Neural progenitor cell (in vitro differentiated cells): ENCODE data around the gene SLC39A12. TPM values are rescaled to one million over a fixed set of nuclear protein-coding genes. Genes with fewer than 3 reads are reported as not detected.
"Not testable (repeated sequence)": the region's sequence is repeated elsewhere in the genome, so short reads cannot be mapped to it uniquely, and the experiment has no call there.

Experiments
- DNase-seq: peaks from one replicate; pipeline ENCODE4 v3.0.0-alpha.2; 2016; ENCODE audit warnings: low spot score
- H2AFZ ChIP-seq: fragments of 200-600 bp; sonication (generic); replicated peaks from 2 replicates; pipeline ENCODE4 v1.6.1; 2016; ENCODE audit warnings: antibody characterized with exemption
- H3F3A ChIP-seq: fragments of 200-600 bp; sonication (generic); 2 replicates; pipeline ENCODE4 v1.6.1; 2016; ENCODE audit warnings: antibody characterized with exemption, low read depth
- H3K27ac ChIP-seq: fragments of 200-600 bp; sonication (generic); 2 replicates; pipeline ENCODE4 v1.5.1; 2016; ENCODE audit warnings: mild to moderate bottlenecking
- H3K27me3 ChIP-seq: fragments of 200-600 bp; sonication (generic); 2 replicates; pipeline ENCODE4 v1.6.1; 2016; ENCODE audit warnings: mild to moderate bottlenecking, moderate library complexity
- H3K36me3 ChIP-seq: fragments of 200-600 bp; sonication (generic); 2 replicates; pipeline ENCODE4 v1.5.1; 2016
- H3K4me1 ChIP-seq: fragments of 200-600 bp; sonication (generic); 2 replicates; pipeline ENCODE4 v1.6.1; 2016; ENCODE audit warnings: mixed run types
- H3K4me2 ChIP-seq: fragments of 200-600 bp; sonication (generic); 2 replicates; pipeline ENCODE4 v1.6.1; 2016
- H3K4me3 ChIP-seq: fragments of 200-600 bp; sonication (generic); 2 replicates; pipeline ENCODE4 v1.5.1; 2016
- H3K79me2 ChIP-seq: fragments of 200-600 bp; sonication (generic); 2 replicates; pipeline ENCODE4 v1.6.1; 2016; ENCODE audit warnings: low read depth
- H3K9ac ChIP-seq: fragments of 200-600 bp; sonication (generic); 2 replicates; pipeline ENCODE4 v1.6.1; 2016
- H3K9me3 ChIP-seq: fragments of 200-600 bp; sonication (generic); 2 replicates; pipeline ENCODE4 v1.5.1; 2016; ENCODE audit warnings: low read depth
- H4K20me1 ChIP-seq: fragments of 200-600 bp; sonication (generic); 2 replicates; pipeline ENCODE4 v1.6.1; 2016; ENCODE audit warnings: low read depth
- H3K27ac Mint-ChIP-seq: 3 replicates; pipeline ENCODE4 v1.8.0; 2021; ENCODE audit warnings: mixed read lengths
- H3K27me3 Mint-ChIP-seq: 2 replicates; pipeline ENCODE4 v1.8.0; 2022; ENCODE audit warnings: low read depth, mild to moderate bottlenecking, inconsistent platforms, moderate library complexity, mixed read lengths; ENCODE audit not compliant: insufficient read depth
- H3K36me3 Mint-ChIP-seq: 3 replicates; pipeline ENCODE4 v1.8.0; 2021; ENCODE audit warnings: mixed read lengths
- H3K4me1 Mint-ChIP-seq: 3 replicates; pipeline ENCODE4 v1.8.0; 2021; ENCODE audit warnings: mixed read lengths
- H3K4me3 Mint-ChIP-seq: 3 replicates; pipeline ENCODE4 v1.8.0; 2021; ENCODE audit warnings: mild to moderate bottlenecking, moderate library complexity, mixed read lengths
- H3K9me3 Mint-ChIP-seq: 3 replicates; pipeline ENCODE4 v1.8.0; 2020; ENCODE audit warnings: mixed read lengths
- EZH2 ChIP-seq: fragments of 200-600 bp; sonication (generic); IDR thresholded peaks from 2 replicates; pipeline ENCODE4 v1.6.1; 2017; ENCODE audit warnings: antibody characterized with exemption, mild to moderate bottlenecking, moderate library complexity
- EZH2phosphoT487 ChIP-seq: fragments of 200-600 bp; sonication (generic); IDR thresholded peaks from 2 replicates; pipeline ENCODE4 v1.6.1; 2017; ENCODE audit warnings: antibody characterized with exemption
- total RNA-seq: library from RNA; depleted of rRNA; stranded (reverse); fragments of >200 nt; gene quantifications from 2 replicates; pipeline ENCODE4 v1.2.3, GENCODE V29; 2015; ENCODE audit warnings: low replicate concordance
- TF ChIP-seq, protein P1 (sequence below): fragments of 200-600 bp; sonication (generic); IDR thresholded peaks from 2 replicates; pipeline ENCODE4 v1.5.1; 2017; ENCODE audit warnings: antibody characterized with exemption, mild to moderate bottlenecking

Gene SLC39A12
- total RNA-seq, 1 donor from 2014 or later: 0.22 TPM

DNA sequence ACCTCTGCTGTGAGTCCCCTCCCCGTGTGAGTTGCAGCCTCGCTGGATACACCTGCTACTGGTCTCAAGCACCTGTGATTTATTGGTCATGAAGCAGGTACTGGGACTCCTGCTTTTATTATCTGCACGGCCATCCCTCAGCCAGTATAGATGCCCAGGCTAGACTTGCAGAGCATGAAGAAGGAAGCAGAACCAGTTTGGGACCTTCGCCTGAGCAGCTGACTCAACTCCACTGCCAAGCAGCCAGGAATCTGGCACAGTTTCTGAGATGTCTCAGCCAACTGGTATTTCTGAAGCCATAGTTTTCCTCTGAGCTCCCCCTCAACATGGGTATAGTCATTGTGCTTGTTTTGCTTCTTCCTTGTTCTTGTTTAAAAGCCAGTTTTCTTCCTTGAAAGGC is 28.0 kb upstream of the SLC39A12 start:
- Histone ChIP-seq H3F3A (no peaks in the 10 kb centered on the region), H2AFZ (no peak overlapping the region), H3K4me3 (no peak overlapping the region), H3K9ac (no peak overlapping the region), H3K4me2 (no peak overlapping the region), H4K20me1 (no peaks in the 10 kb centered on the region), H3K27ac (no peak overlapping the region), H3K9me3 (no peaks in the 10 kb centered on the region), H3K27me3 (no peaks in the 10 kb centered on the region), H3K36me3 (no peaks in the 10 kb centered on the region), H3K4me1 (no peaks in the 10 kb centered on the region), H3K79me2 (no peaks in the 10 kb centered on the region)
- TF ChIP-seq, protein P1, sequence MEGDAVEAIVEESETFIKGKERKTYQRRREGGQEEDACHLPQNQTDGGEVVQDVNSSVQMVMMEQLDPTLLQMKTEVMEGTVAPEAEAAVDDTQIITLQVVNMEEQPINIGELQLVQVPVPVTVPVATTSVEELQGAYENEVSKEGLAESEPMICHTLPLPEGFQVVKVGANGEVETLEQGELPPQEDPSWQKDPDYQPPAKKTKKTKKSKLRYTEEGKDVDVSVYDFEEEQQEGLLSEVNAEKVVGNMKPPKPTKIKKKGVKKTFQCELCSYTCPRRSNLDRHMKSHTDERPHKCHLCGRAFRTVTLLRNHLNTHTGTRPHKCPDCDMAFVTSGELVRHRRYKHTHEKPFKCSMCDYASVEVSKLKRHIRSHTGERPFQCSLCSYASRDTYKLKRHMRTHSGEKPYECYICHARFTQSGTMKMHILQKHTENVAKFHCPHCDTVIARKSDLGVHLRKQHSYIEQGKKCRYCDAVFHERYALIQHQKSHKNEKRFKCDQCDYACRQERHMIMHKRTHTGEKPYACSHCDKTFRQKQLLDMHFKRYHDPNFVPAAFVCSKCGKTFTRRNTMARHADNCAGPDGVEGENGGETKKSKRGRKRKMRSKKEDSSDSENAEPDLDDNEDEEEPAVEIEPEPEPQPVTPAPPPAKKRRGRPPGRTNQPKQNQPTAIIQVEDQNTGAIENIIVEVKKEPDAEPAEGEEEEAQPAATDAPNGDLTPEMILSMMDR: no peak
- TF ChIP-seq EZH2: no peak
- no peak for TF ChIP-seq EZH2phosphoT487
- Mint-ChIP-seq H3K27me3 (peaks cover 4% of the 10 kb centered on the region), H3K36me3 (no peaks in the 10 kb centered on the region), H3K9me3 (peaks cover 2% of the 10 kb centered on the region), H3K27ac (no peak overlapping the region), H3K4me1 (peaks cover 2% of the 10 kb centered on the region), H3K4me3 (no peak overlapping the region)
- DNase-seq: no peak

DNA sequence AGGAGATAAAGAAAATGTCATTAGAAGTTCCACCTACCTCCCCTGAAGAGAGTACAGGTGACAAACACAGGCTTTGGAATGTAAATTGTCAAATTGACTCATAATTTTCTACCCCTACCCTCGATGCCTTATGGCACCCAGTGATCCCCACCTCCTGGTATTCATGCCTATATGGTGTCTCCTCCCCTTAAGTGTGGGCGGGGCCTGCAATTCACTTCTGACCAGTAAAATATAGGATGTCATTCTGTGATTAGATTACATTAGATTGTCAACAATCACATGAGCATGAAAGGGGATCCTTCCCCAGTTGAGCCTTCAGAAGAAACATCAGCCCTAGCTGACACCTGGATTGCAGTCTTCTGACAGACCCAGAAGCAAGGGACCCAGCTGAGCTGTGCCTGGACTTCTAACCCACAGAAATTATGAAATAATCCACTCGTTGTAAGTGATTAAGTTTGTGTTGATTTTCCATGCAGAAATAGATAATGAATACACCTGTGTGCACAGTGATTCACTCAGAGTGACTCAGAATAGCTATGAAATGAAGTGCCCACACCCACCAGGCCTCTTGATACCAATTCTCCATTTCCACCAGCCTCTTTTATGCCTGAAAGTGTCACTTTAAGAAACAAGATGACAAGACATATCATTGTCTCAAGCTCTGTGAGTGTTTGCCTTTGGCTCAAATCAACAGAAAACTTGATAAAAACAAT is 8.5 kb upstream of the SLC39A12 start:
- Histone ChIP-seq H3K9ac (no peak overlapping the region), H2AFZ (no peak overlapping the region), H4K20me1 (no peaks in the 10 kb centered on the region), H3K79me2 (no peaks in the 10 kb centered on the region), H3K4me2 (no peak overlapping the region), H3K4me3 (no peak overlapping the region), H3K4me1 (no peaks in the 10 kb centered on the region), H3F3A (no peaks in the 10 kb centered on the region), H3K27ac (no peak overlapping the region), H3K9me3 (no peaks in the 10 kb centered on the region), H3K27me3 (no peaks in the 10 kb centered on the region), H3K36me3 (no peaks in the 10 kb centered on the region)
- Mint-ChIP-seq H3K27me3 (no peaks in the 10 kb centered on the region), H3K9me3 (no peaks in the 10 kb centered on the region), H3K36me3 (no peaks in the 10 kb centered on the region), H3K27ac (no peak overlapping the region), H3K4me1 (no peaks in the 10 kb centered on the region), H3K4me3 (no peak overlapping the region)
- TF ChIP-seq EZH2 (no peak), EZH2phosphoT487 (no peak)
- TF ChIP-seq, protein P1: no peak
- no peak for DNase-seq

DNA sequence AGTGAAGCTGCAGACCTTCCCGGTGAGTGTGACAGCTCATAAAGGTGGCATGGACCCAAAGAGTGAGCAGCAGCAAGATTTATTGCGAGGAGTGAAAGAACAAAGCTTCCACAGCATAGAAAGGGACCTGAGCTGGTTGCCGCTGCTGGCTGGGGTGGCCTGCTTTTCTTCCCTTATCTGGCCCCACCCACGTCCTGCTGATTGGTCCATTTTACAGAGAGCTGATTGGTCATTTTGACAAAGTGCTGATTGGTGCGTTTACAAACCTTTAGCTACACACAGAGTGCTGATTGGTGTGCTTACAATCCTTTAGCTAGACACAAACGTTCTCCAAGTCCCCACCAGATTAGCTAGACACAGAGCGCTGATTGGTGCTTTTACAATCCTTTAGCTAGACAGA is 1.4 kb upstream of the SLC39A12 start:
- H3K27me3 ChIP-seq, H3K4me3 ChIP-seq, H3K9ac ChIP-seq, H3K27ac ChIP-seq, H3K36me3 Mint-ChIP-seq, H3F3A ChIP-seq, H3K36me3 ChIP-seq, DNase-seq, H3K4me3 Mint-ChIP-seq, H3K79me2 ChIP-seq, H3K9me3 ChIP-seq, H4K20me1 ChIP-seq, H3K4me2 ChIP-seq, H3K9me3 Mint-ChIP-seq, H3K27me3 Mint-ChIP-seq, H2AFZ ChIP-seq: not testable (repeated sequence)
- H3K4me1 ChIP-seq: peaks cover 20% of the 10 kb centered on the region
- Mint-ChIP-seq H3K4me1 (peaks cover 23% of the 10 kb centered on the region), H3K27ac (peak overlapping the region; percentile 11)

DNA sequence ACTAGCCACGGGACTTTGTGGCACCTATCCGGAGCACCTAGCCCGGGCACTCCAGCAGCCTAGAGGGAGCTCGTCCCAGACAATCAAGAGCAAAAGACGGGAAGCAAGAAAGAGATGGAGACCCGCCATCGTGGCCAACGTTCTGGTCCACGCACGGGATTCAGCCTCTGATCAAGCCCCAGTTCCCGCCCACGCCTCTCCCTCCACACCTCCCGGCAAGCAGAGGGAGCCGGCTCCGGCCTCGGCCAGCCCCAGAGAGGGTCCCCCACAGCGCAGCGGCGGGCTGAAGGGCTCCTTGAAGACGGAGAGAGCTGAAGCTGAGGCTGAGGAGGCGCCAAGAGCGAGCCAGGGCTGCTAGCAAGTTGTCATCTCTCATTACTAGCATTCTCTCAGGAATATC is 992 bp upstream of the SLC39A12 start:
- no peaks in the 10 kb centered on the region for H3K79me2 ChIP-seq
- no peak for DNase-seq

DNA sequence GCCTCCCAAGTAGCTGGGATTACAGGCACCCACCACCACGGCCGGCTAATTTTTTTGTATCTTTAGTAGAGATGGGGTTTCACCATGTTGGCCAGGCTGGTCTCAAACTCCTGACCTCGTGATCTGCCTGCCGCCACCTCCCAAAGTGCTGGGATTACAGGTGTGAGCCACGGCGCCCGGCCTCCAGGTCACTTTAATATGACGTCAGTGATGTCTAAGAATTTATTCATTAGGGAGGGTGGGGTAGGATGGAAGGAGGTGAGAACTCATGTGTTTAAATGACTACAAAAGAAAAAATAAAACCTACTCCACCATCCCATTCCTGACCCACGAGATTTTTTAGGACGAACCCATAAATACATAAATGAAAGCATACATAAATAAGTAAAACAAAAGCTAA is 2.7 kb downstream of the SLC39A12 start:
- H3K9me3 ChIP-seq, H3K79me2 ChIP-seq, H4K20me1 ChIP-seq, H3F3A ChIP-seq, H3K27ac Mint-ChIP-seq, DNase-seq, H2AFZ ChIP-seq, H3K9me3 Mint-ChIP-seq, H3K36me3 Mint-ChIP-seq, H3K4me3 ChIP-seq, H3K27me3 ChIP-seq, H3K27ac ChIP-seq, H3K4me2 ChIP-seq, H3K4me3 Mint-ChIP-seq, H3K36me3 ChIP-seq, H3K9ac ChIP-seq, H3K27me3 Mint-ChIP-seq: not testable (repeated sequence)
- peaks cover 20% of the 10 kb centered on the region for H3K4me1 ChIP-seq
- peaks cover 28% of the 10 kb centered on the region for H3K4me1 Mint-ChIP-seq

More for the DNA sequence above, 992 bp upstream of the SLC39A12 start:
- H3K4me1 ChIP-seq: peaks cover 20% of the 10 kb centered on the region
- H3K4me2 ChIP-seq: no peak overlapping the region
- H3K27ac ChIP-seq: no peak overlapping the region
- no peaks in the 10 kb centered on the region for H3F3A ChIP-seq
- Mint-ChIP-seq H3K36me3 (no peaks in the 10 kb centered on the region), H3K4me1 (peaks cover 23% of the 10 kb centered on the region), H3K9me3 (no peaks in the 10 kb centered on the region), H3K4me3 (no peak overlapping the region), H3K27ac (no peak overlapping the region), H3K27me3 (no peaks in the 10 kb centered on the region)
- no peak overlapping the region for H3K4me3 ChIP-seq
- H3K9me3 ChIP-seq: no peaks in the 10 kb centered on the region
- H3K9ac ChIP-seq: no peak overlapping the region
- peak overlapping the region; percentile 3 for H2AFZ ChIP-seq
- H3K36me3 ChIP-seq: no peaks in the 10 kb centered on the region
- no peaks in the 10 kb centered on the region for H3K27me3 ChIP-seq
- H4K20me1 ChIP-seq: no peaks in the 10 kb centered on the region
- TF ChIP-seq, protein P1: no peak
- TF ChIP-seq EZH2: no peak
- TF ChIP-seq EZH2phosphoT487: no peak
